IMR-90 (cell line): ENCODE results near the gene DDX31. TPM values are rescaled to one million over a fixed set of nuclear protein-coding genes. Genes with fewer than 3 reads are reported as not detected.

Experiments used
- ATAC-seq: fragments of 200-7000 bp; cut with Tn5 transposase; 2 replicates; pipeline ENCODE4 v1.9.1; 2020; ENCODE audit warnings: low read depth, mild to moderate bottlenecking, moderate library complexity
- BruUV-seq: library from RNA; stranded (reverse); fragments of 400-500 nt; replicated peaks from 2 replicates; lab custom pipeline; 2021; lab: Mats Ljungman, UMichigan
- CTCF ChIA-PET: fragments of 300-600 bp; formaldehyde crosslinking; extraction: SDS; loops from one replicate; lab custom pipeline; 2021; ENCODE audit warnings: antibody characterized with exemption; lab: Yijun Ruan, JAX
- POLR2A ChIA-PET: fragments of 300-600 bp; sonication (Branson Sonifier 250); formaldehyde crosslinking; loops from one replicate; lab custom pipeline; 2022; ENCODE audit warnings: antibody characterized with exemption; ENCODE audit not compliant: unreplicated experiment; lab: Charles Lee
- DNase-seq: peaks from one replicate; pipeline ENCODE4 v3.0.0; 2013
- H2AFZ ChIP-seq: replicated peaks from 2 replicates; pipeline ENCODE3; 2013; ENCODE audit warnings: low read length, mild to moderate bottlenecking; ENCODE audit not compliant: poor library complexity
- H2AK5ac ChIP-seq: 2 replicates; pipeline ENCODE4 v1.6.1; 2013; ENCODE audit warnings: low read depth, low read length, inconsistent platforms
- H2AK9ac ChIP-seq: replicated peaks from 2 replicates; pipeline ENCODE3; 2013; ENCODE audit warnings: mild to moderate bottlenecking, low read depth, low read length, moderate library complexity; ENCODE audit not compliant: poor library complexity
- H2BK120ac ChIP-seq: 2 replicates; pipeline ENCODE4 v1.6.1; 2013; ENCODE audit warnings: low read depth, low read length, inconsistent platforms
- H2BK15ac ChIP-seq: 3 replicates; pipeline ENCODE4 v1.6.1; 2013; ENCODE audit warnings: low read depth, low read length, inconsistent platforms
- H2BK20ac ChIP-seq: 2 replicates; pipeline ENCODE4 v1.6.1; 2013; ENCODE audit warnings: low read depth, mild to moderate bottlenecking, inconsistent platforms, low read length, moderate library complexity
- H2BK5ac ChIP-seq: 2 replicates; pipeline ENCODE4 v1.6.1; 2013; ENCODE audit warnings: mild to moderate bottlenecking, low read depth, low read length, inconsistent platforms; ENCODE audit not compliant: poor library complexity, severe bottlenecking
- H3K14ac ChIP-seq: replicated peaks from 2 replicates; pipeline ENCODE4 v1.6.1; 2013; ENCODE audit warnings: low read depth, low read length, inconsistent platforms
- H3K18ac ChIP-seq: 2 replicates; pipeline ENCODE4 v1.6.1; 2013; ENCODE audit warnings: low read depth, low read length, control low read depth
- H3K23ac ChIP-seq: 2 replicates; pipeline ENCODE4 v1.6.1; 2013; ENCODE audit warnings: low read depth, low read length, inconsistent platforms
- H3K27ac ChIP-seq: 2 replicates; pipeline ENCODE4 v1.5.1; 2013; ENCODE audit warnings: mild to moderate bottlenecking, control low read depth, low read length; ENCODE audit not compliant: insufficient read depth
- H3K27me3 ChIP-seq: 2 replicates; pipeline ENCODE4 v1.6.1; 2013; ENCODE audit warnings: low read length; ENCODE audit not compliant: control insufficient read depth, insufficient read depth
- H3K36me3 ChIP-seq: 2 replicates; pipeline ENCODE4 v1.6.1; 2013; ENCODE audit warnings: low read length, mixed read lengths; ENCODE audit not compliant: control insufficient read depth, insufficient read depth
- H3K4ac ChIP-seq: 2 replicates; pipeline ENCODE4 v1.6.1; 2013; ENCODE audit warnings: low read depth, low read length, inconsistent platforms
- H3K4me1 ChIP-seq: 2 replicates; pipeline ENCODE4 v1.6.1; 2013; ENCODE audit warnings: low read length, mixed read lengths; ENCODE audit not compliant: control insufficient read depth, insufficient read depth
- H3K4me2 ChIP-seq: 2 replicates; pipeline ENCODE4 v1.6.1; 2013; ENCODE audit warnings: low read depth, mild to moderate bottlenecking, control low read depth, low read length, moderate library complexity
- H3K4me3 ChIP-seq: 2 replicates; pipeline ENCODE4 v1.5.1; 2013; ENCODE audit warnings: low read depth, mild to moderate bottlenecking, control low read depth, low read length, moderate library complexity; ENCODE audit not compliant: insufficient read depth
- H3K56ac ChIP-seq: 2 replicates; pipeline ENCODE4 v1.6.1; 2013; ENCODE audit warnings: low read length, inconsistent platforms; ENCODE audit not compliant: insufficient read depth; ENCODE audit errors: extremely low read depth
- H3K79me1 ChIP-seq, 2 experiments: 2 replicates each; pipeline ENCODE4 v1.6.1; 2013; ENCODE audit warnings: low read length in 2 of 2, inconsistent platforms in 1 of 2, low read depth in 1 of 2
- H3K9ac ChIP-seq: 2 replicates; pipeline ENCODE4 v1.6.1; 2013; ENCODE audit warnings: low read depth, low read length, control low read depth
- H3K9me1 ChIP-seq: 2 replicates; pipeline ENCODE4 v1.6.1; 2013; ENCODE audit warnings: low read length, inconsistent platforms; ENCODE audit not compliant: insufficient read depth
- H3K9me3 ChIP-seq: 2 replicates; pipeline ENCODE4 v1.6.1; 2013; ENCODE audit warnings: low read length; ENCODE audit not compliant: control insufficient read depth, insufficient read depth
- H4K20me1 ChIP-seq: 2 replicates; pipeline ENCODE4 v1.6.1; 2013; ENCODE audit warnings: low read length, inconsistent platforms; ENCODE audit not compliant: insufficient read depth
- H4K5ac ChIP-seq: 2 replicates; pipeline ENCODE4 v1.6.1; 2013; ENCODE audit warnings: mild to moderate bottlenecking, low read depth, low read length, control low read depth
- H4K8ac ChIP-seq, 2 experiments: 2 replicates each; pipeline ENCODE4 v1.6.1; 2013; ENCODE audit warnings: low read depth in 2 of 2, low read length in 2 of 2, control low read depth in 1 of 2, inconsistent platforms in 1 of 2
- H4K91ac ChIP-seq: 2 replicates; pipeline ENCODE4 v1.6.1; 2013; ENCODE audit warnings: low read depth, low read length, inconsistent platforms; ENCODE audit not compliant: insufficient read depth
- BHLHE40 ChIP-seq: fragments of 150-350 bp; IDR thresholded peaks from 2 replicates; pipeline ENCODE4 v1.6.1; 2016; ENCODE audit warnings: mild to moderate bottlenecking, low read depth, low read length
- CEBPB ChIP-seq: IDR thresholded peaks from 2 replicates; pipeline ENCODE4 v1.6.1; 2012; ENCODE audit warnings: low read depth, low read length, improper control_type of control experiment
- CTCF ChIP-seq: conservative IDR thresholded peaks from 2 replicates; pipeline ENCODE4 v1.5.1; 2012; ENCODE audit warnings: mild to moderate bottlenecking, low read depth, low read length, improper control_type of control experiment
- ELK1 ChIP-seq: fragments of 150-350 bp; IDR thresholded peaks from 2 replicates; pipeline ENCODE4 v1.6.1; 2016; ENCODE audit warnings: low read depth, mild to moderate bottlenecking, low read length, moderate library complexity, borderline replicate concordance
- FOS ChIP-seq: fragments of 150-350 bp; IDR thresholded peaks from 2 replicates; pipeline ENCODE4 v1.6.1; 2016; ENCODE audit warnings: low read depth, low read length
- MAFK ChIP-seq: IDR thresholded peaks from 2 replicates; pipeline ENCODE4 v1.6.1; 2012; ENCODE audit warnings: low read depth, low read length, improper control_type of control experiment
- MAZ ChIP-seq: IDR thresholded peaks from 2 replicates; pipeline ENCODE4 v1.6.1; 2012; ENCODE audit warnings: low read depth, mild to moderate bottlenecking, low read length, improper control_type of control experiment, moderate library complexity, borderline replicate concordance
- MXI1 ChIP-seq: IDR thresholded peaks from 2 replicates; pipeline ENCODE4 v1.6.1; 2012; ENCODE audit warnings: low read depth, mild to moderate bottlenecking, low read length, moderate library complexity, borderline replicate concordance
- NFE2L2 ChIP-seq: fragments of 150-350 bp; IDR thresholded peaks from 2 replicates; pipeline ENCODE4 v1.6.1; 2016; ENCODE audit warnings: low read depth, mild to moderate bottlenecking, low read length
- POLR2A ChIP-seq: IDR thresholded peaks from 2 replicates; pipeline ENCODE4 v1.6.1; 2012; ENCODE audit warnings: mild to moderate bottlenecking, low read depth, low read length
- RCOR1 ChIP-seq: IDR thresholded peaks from 2 replicates; pipeline ENCODE4 v1.6.1; 2012; ENCODE audit warnings: mild to moderate bottlenecking, low read length, improper control_type of control experiment; ENCODE audit not compliant: insufficient replicate concordance
- RFX5 ChIP-seq: IDR thresholded peaks from 2 replicates; pipeline ENCODE4 v1.8.0; 2012; ENCODE audit warnings: low read depth, mild to moderate bottlenecking, low read length, moderate library complexity
- USF2 ChIP-seq: fragments of 150-350 bp; IDR thresholded peaks from 2 replicates; pipeline ENCODE4 v1.6.1; 2017; ENCODE audit warnings: mild to moderate bottlenecking, antibody characterized with exemption, low read length, low read depth
- WGBS, 2 experiments: methylation state at CpG; one replicate each; pipeline versions ENCODE4 v1.1.5 to v1.1.7; 2013; ENCODE audit warnings: missing lambda C conversion rate in 2 of 2; ENCODE audit not compliant: insufficient read length in 1 of 2; ENCODE audit errors: extremely low coverage in 2 of 2; 5-methylcytosine and 5-hydroxymethylcytosine counted together
- dilution Hi-C: fragments of 300-500 bp; cut with HindIII; formaldehyde crosslinking; loops from one replicate; pipeline ENCODE4 v1.14.3; 2018; ENCODE audit warnings: low sequenced_read_pairs; ENCODE audit not compliant: unreplicated experiment
- in situ Hi-C: fragments of 300-500 bp; cut with MboI; formaldehyde crosslinking; loops from 3 replicates; pipeline ENCODE4 v1.14.3; 2019; ENCODE audit warnings: low sequenced_read_pairs, inconsistent platforms, mixed read lengths
- intact Hi-C: fragments of 100-400 bp; cut with micrococcal nuclease; formaldehyde crosslinking; loops from 2 replicates; pipeline ENCODE4 v1.10.0; 2022
- polyA plus RNA-seq, 3 experiments: library from polyadenylated mRNA; depleted of rRNA; stranded (reverse); fragments of >200 nt; gene quantifications; 2 replicates each; pipeline ENCODE4 v1.2.3, GENCODE V29; 2012; ENCODE audit warnings: low replicate concordance in 1 of 3
- total RNA-seq: library from RNA; depleted of rRNA; stranded (reverse); fragments of >200 nt; gene quantifications from 2 replicates; pipeline ENCODE4 v1.2.3, GENCODE V29; 2012

The DDX31 gene
- total and polyA plus RNA-seq, 2 of the 4 experiments (the other 2 are of a cell fraction), result 10.7 to 14.0 TPM

- H3K23ac ChIP-seq, result no peak overlapping the region
Observed at GRCh38 chr9:132579427-132579798, 90.4 kb downstream of the DDX31 start.

More at GRCh38 chr9:132579427-132579798, 90.4 kb downstream of the DDX31 start:
- no peak overlapping the region for H2BK120ac ChIP-seq
- no peak overlapping the region for H3K27ac ChIP-seq
- no peak overlapping the region for H4K8ac ChIP-seq
- no peaks in the 10 kb centered on the region for H3K9me1 ChIP-seq
- no TSS peak for BruUV-seq
- H3K27me3 ChIP-seq, result peaks cover 79% of the 10 kb centered on the region
- dilution Hi-C loops, result no loop called here
- 19% methylated on average over 6 of the region's 15 CpGs; no CpG with 5 or more reads in 1 of the 2 experiments for WGBS, 2 experiments
- H3K9ac ChIP-seq, result no peak overlapping the region
- no peaks in the 10 kb centered on the region; the same call in 1 of the 2 replicates for H3K9me3 ChIP-seq
- intact Hi-C loops, result loop anchor here (5.0 kb wide), 1 partner anchor 822 kb away; no protein-coding TSS in a partner anchor
- TF ChIP-seq MAZ (no peak), ELK1 (no peak), BHLHE40 (no peak), MAFK (no peak), NFE2L2 (no peak), CEBPB (no peak), RFX5 (no peak), RCOR1 (no peak), CTCF (no peak), MXI1 (no peak), FOS (no peak), USF2 (no peak), POLR2A (no peak)
- H3K79me1 ChIP-seq, result no peaks in the 10 kb centered on the region
- ATAC-seq, result no peak
- H3K4me3 ChIP-seq, result no peak overlapping the region
- H2BK15ac ChIP-seq, result no peak overlapping the region
- no peak overlapping the region for H2BK20ac ChIP-seq
- H4K91ac ChIP-seq, result no peak overlapping the region
- H3K4me2 ChIP-seq, result no peak overlapping the region
- no peak overlapping the region for H3K14ac ChIP-seq
- POLR2A ChIA-PET, result no interaction called here
- CTCF ChIA-PET, result no interaction called here
- no peak overlapping the region for H2AK5ac ChIP-seq
- H3K56ac ChIP-seq, result no peak overlapping the region
- no peak overlapping the region for H2BK5ac ChIP-seq
- no peak overlapping the region for H3K4ac ChIP-seq
- no peak overlapping the region for H2AFZ ChIP-seq
- no peaks in the 10 kb centered on the region for H3K36me3 ChIP-seq
- H4K20me1 ChIP-seq, result peaks cover 18% of the 10 kb centered on the region; the same call in 1 of the 2 replicates
- in situ Hi-C loops, result loop anchor here (5.0 kb wide), 1 partner anchor 72 kb away; no protein-coding TSS in a partner anchor
- H3K18ac ChIP-seq, result no peak overlapping the region
- no peak overlapping the region for H2AK9ac ChIP-seq
- no peaks in the 10 kb centered on the region for H3K4me1 ChIP-seq
- no peak overlapping the region for H4K5ac ChIP-seq
- DNase-seq, result no peak
